H1 (cell line): ENCODE measurements around the gene C1QL2. TPM values are rescaled to one million over a fixed set of nuclear protein-coding genes. Genes with fewer than 3 reads are reported as not detected.

Source experiments
- ASH2L ChIP-seq: fragments of 200-600, 300-600 bp; sonication (generic); IDR thresholded peaks from one replicate; pipeline ENCODE4 v1.7.1; 2017; ENCODE audit warnings: low read length
- ATF3 ChIP-seq: IDR thresholded peaks from 2 replicates; pipeline ENCODE4 v1.6.1; 2011; ENCODE audit warnings: low read depth, mild to moderate bottlenecking, low read length; ENCODE audit not compliant: insufficient read depth
- BACH1 ChIP-seq: IDR thresholded peaks from 2 replicates; pipeline ENCODE4 v1.6.1; 2012; ENCODE audit warnings: low read length, improper control_type of control experiment
- BCL11A ChIP-seq, 2 experiments: IDR thresholded peaks; one replicate each; pipeline ENCODE4 v1.6.1; 2011; ENCODE audit warnings: low read depth in 2 of 2, low read length in 2 of 2, mild to moderate bottlenecking in 2 of 2
- EP300 ChIP-seq, 2 experiments: IDR thresholded peaks; 1 replicate in 1 of 2; 2 replicates in 1 of 2; pipeline ENCODE4 v1.6.1; 2011 to 2012; ENCODE audit warnings: low read depth in 2 of 2, low read length in 2 of 2, mild to moderate bottlenecking in 2 of 2, borderline replicate concordance in 1 of 2, inconsistent platforms in 1 of 2, moderate library complexity in 1 of 2
- GABPA ChIP-seq: IDR thresholded peaks from 2 replicates; pipeline ENCODE4 v1.6.1; 2011; ENCODE audit warnings: mild to moderate bottlenecking, low read length, moderate library complexity, borderline replicate concordance; ENCODE audit not compliant: insufficient read depth
- HDAC2 ChIP-seq, 2 experiments: fragments of 300-600 bp in 1 of 2; sonication (generic) in 1 of 2; IDR thresholded peaks; 2 replicates each; pipeline ENCODE4 v1.6.1; 2011 to 2012; ENCODE audit warnings: low read depth in 2 of 2, low read length in 2 of 2, mild to moderate bottlenecking in 2 of 2, moderate library complexity in 2 of 2, borderline replicate concordance in 1 of 2, inconsistent platforms in 1 of 2
- HDAC6 ChIP-seq: IDR thresholded peaks from one replicate; pipeline ENCODE4 v1.7.1; 2012; ENCODE audit warnings: low read depth, mild to moderate bottlenecking, inconsistent platforms, low read length, moderate library complexity
- JUN ChIP-seq: IDR thresholded peaks from 2 replicates; pipeline ENCODE4 v1.6.1; 2011; ENCODE audit warnings: low read depth, mild to moderate bottlenecking, improper control_type of control experiment, low read length
- KDM4A ChIP-seq: IDR thresholded peaks from one replicate; pipeline ENCODE4 v1.7.1; 2012; ENCODE audit warnings: low read depth, mild to moderate bottlenecking, moderate library complexity, low read length, inconsistent platforms; ENCODE audit not compliant: severe bottlenecking
- MAFK ChIP-seq: IDR thresholded peaks from 2 replicates; pipeline ENCODE4 v1.6.1; 2012; ENCODE audit warnings: low read depth, mild to moderate bottlenecking, improper control_type of control experiment, low read length
- MAX ChIP-seq: IDR thresholded peaks from 2 replicates; pipeline ENCODE4 v1.6.1; 2012; ENCODE audit warnings: inconsistent platforms
- NRF1 ChIP-seq: IDR thresholded peaks from 2 replicates; pipeline ENCODE4 v1.6.1; 2011; ENCODE audit warnings: mild to moderate bottlenecking, low read depth, low read length, improper control_type of control experiment
- POU5F1 ChIP-seq: IDR thresholded peaks from 2 replicates; pipeline ENCODE4 v1.6.1; 2011; ENCODE audit warnings: low read depth, mild to moderate bottlenecking, low read length, moderate library complexity
- RFX5 ChIP-seq: IDR thresholded peaks from 2 replicates; pipeline ENCODE4 v1.6.1; 2011; ENCODE audit warnings: low read depth, low read length, improper control_type of control experiment, borderline replicate concordance
- RXRA ChIP-seq: IDR thresholded peaks from 2 replicates; pipeline ENCODE4 v1.6.1; 2011; ENCODE audit warnings: low read depth, mild to moderate bottlenecking, low read length, moderate library complexity; ENCODE audit not compliant: insufficient read depth
- SAP30 ChIP-seq: fragments of 300-600 bp; sonication (generic); IDR thresholded peaks from 2 replicates; pipeline ENCODE4 v1.7.1; 2012; ENCODE audit warnings: low read length, moderate library complexity, mild to moderate bottlenecking, inconsistent platforms; ENCODE audit not compliant: insufficient read depth, insufficient replicate concordance
- SIN3A ChIP-seq, 2 experiments: IDR thresholded peaks in 1 of 2; conservative IDR thresholded peaks in 1 of 2; 2 replicates each; pipeline ENCODE4 v1.6.1; 2011 to 2012; ENCODE audit warnings: low read length in 2 of 2, improper control_type of control experiment in 1 of 2, low read depth in 1 of 2, mild to moderate bottlenecking in 1 of 2
- SIRT6 ChIP-seq: IDR thresholded peaks from one replicate; pipeline ENCODE4 v1.7.1; 2012; ENCODE audit warnings: low read length, inconsistent platforms
- SIX5 ChIP-seq: IDR thresholded peaks from 2 replicates; pipeline ENCODE4 v1.6.1; 2011; ENCODE audit warnings: mild to moderate bottlenecking, low read depth, low read length
- TCF12 ChIP-seq: IDR thresholded peaks from 2 replicates; pipeline ENCODE4 v1.6.1; 2011; ENCODE audit warnings: low read depth, mild to moderate bottlenecking, low read length
- TEAD4 ChIP-seq: IDR thresholded peaks from 2 replicates; pipeline ENCODE4 v1.6.1; 2012; ENCODE audit warnings: low read depth, low read length, inconsistent platforms, mixed read lengths
- YY1 ChIP-seq: IDR thresholded peaks from 2 replicates; pipeline ENCODE4 v1.6.1; 2011; ENCODE audit warnings: low read depth, mild to moderate bottlenecking, low read length
- polyA plus RNA-seq, 7 experiments: library from polyadenylated mRNA; depleted of rRNA in 3 of 7; stranded (reverse) in 5 of 7; unstranded in 2 of 7; fragments of >200 nt in 5 of 7; fragments of 200-250 nt in 2 of 7; gene quantifications; 1 replicate in 5 of 7; 2 replicates in 1 of 7; 4 replicates in 1 of 7; pipeline versions ENCODE4 v1.2.1 to v1.2.3, GENCODE V29; 2011 to 2013; ENCODE audit warnings: missing spikeins in 2 of 7, mixed read lengths in 2 of 7
- total RNA-seq: library from RNA; stranded (reverse); fragmentation: NEBNext Ultra II Directional; extraction: Animal tissue kit (Norgen Biotek cat#: 25700); gene quantifications from 2 replicates; pipeline ENCODE4 v1.2.1, GENCODE V29; 2021

The C1QL2 gene
- total and polyA plus RNA-seq, 2 of the 8 experiments (the other 6 are each of a cell fraction or from before 2014, with no cell fraction given) = 0.80 to 0.88 TPM

GRCh38 chr2:119158563-119159347 is at the start of gene C1QL2 (continued):
- TF ChIP-seq ATF3 (no peak), HDAC6 (no peak), SIX5 (no peak), EP300 (IDR thresholded peaks at IDR 0.05; ENCODE audit: borderline replicate concordance in 1 of 2, low read depth in 2 of 2, low read length in 2 of 2) (no peak), JUN (no peak), MAX (peak; percentile 70), ASH2L (peak; percentile 64), HDAC2 (IDR thresholded peaks at IDR 0.05; ENCODE audit: borderline replicate concordance in 1 of 2, low read depth in 2 of 2, low read length in 2 of 2) (no peak), BCL11A (IDR thresholded peaks at IDR 0.05; ENCODE audit: low read depth in 2 of 2, low read length in 2 of 2) (no peak), SAP30 (no peak), TEAD4 (no peak), RFX5 (no peak), YY1 (0 out of 2 replicates have a peak, but pooled peaks have one; percentile 7), RXRA (no peak), NRF1 (no peak), KDM4A (no peak), BACH1 (no peak), POU5F1 (no peak), SIRT6 (no peak), SIN3A (conservative IDR thresholded peaks at IDR 0.05 in 1 of 2, IDR thresholded peaks at IDR 0.05 in 1 of 2; ENCODE audit: low read depth in 1 of 2, low read length in 2 of 2) (0 out of 4 replicates have a peak, but pooled peaks of 1 of the 2 experiments have one; percentile 36), TCF12 (no peak), MAFK (no peak), GABPA (no peak)
